Measurements from ENCODE around the gene SOX9.

SOX9 gene

GRCh38 chr17:72162569-72162968, 41.7 kb downstream of the SOX9 start:
- DNase-seq (ENCODE audit: low spot score), result no peak

GRCh38 chr17:72163474-72163873, 42.7 kb downstream of the SOX9 start:
- DNase-seq (ENCODE audit: low spot score), result no peak

- DNase-seq (ENCODE audit: low spot score), result no peak
Observed at GRCh38 chr17:72164158-72164739, 43.4 kb downstream of the SOX9 start.

- DNase-seq (ENCODE audit: low spot score), result no peak
Observed at GRCh38 chr17:72165192-72165866, 44.5 kb downstream of the SOX9 start.

GRCh38 chr17:72165867-72166439, 45.1 kb downstream of the SOX9 start:
- no peak for DNase-seq (ENCODE audit: low spot score)

GRCh38 chr17:72167593-72167992, 46.8 kb downstream of the SOX9 start:
- no peak for DNase-seq (ENCODE audit: low spot score)

GRCh38 chr17:72169823-72170222, 49.0 kb downstream of the SOX9 start:
- no peak for DNase-seq (ENCODE audit: low spot score)

- DNase-seq (ENCODE audit: low spot score), result peak; percentile 66
Observed at GRCh38 chr17:72171703-72172667, 51.2 kb downstream of the SOX9 start.

- peak; percentile 62 for DNase-seq (ENCODE audit: low spot score)
Observed at GRCh38 chr17:72173499-72174116, 52.8 kb downstream of the SOX9 start.

- no peak for DNase-seq (ENCODE audit: low spot score)
Observed at GRCh38 chr17:72175263-72175662, 54.4 kb downstream of the SOX9 start.

Measured in left forelimb (tissue), 1 donor.